H1 (cell line): ENCODE results near the gene CCNI2. TPM values are rescaled to one million over a fixed set of nuclear protein-coding genes. Genes with fewer than 3 reads are reported as not detected.

Experiments used
- CTCF ChIA-PET: fragments of 300-600 bp; sonication (Branson Sonifier 250); formaldehyde crosslinking; loops from one replicate; lab custom pipeline; 2021; ENCODE audit not compliant: partially characterized antibody; lab: Charles Lee
- POLR2A ChIA-PET: fragments of 300-600 bp; sonication (Branson Sonifier 250); formaldehyde crosslinking; loops from one replicate; lab custom pipeline; 2021; ENCODE audit warnings: inconsistent platforms; ENCODE audit not compliant: partially characterized antibody; lab: Charles Lee
- DNase-seq, 2 experiments: peaks; one replicate each; pipeline versions ENCODE4 v3.0.0 to v3.0.0-alpha.2; 2010 to 2022; ENCODE audit warnings: low spot score in 2 of 2, low read depth in 1 of 2, mixed read lengths in 1 of 2
- FAIRE-seq: peaks from 2 replicates; lab custom pipeline; 2011; peaks lifted over from hg19 to GRCh38; lab: Jason Lieb, UNC
- H2AFZ ChIP-seq: 2 replicates; pipeline ENCODE4 v1.8.1; 2012; ENCODE audit warnings: low read length, inconsistent platforms
- H2AK5ac ChIP-seq: 2 replicates; pipeline ENCODE4 v1.6.1; 2013; ENCODE audit warnings: low read depth, low read length
- H2BK120ac ChIP-seq: replicated peaks from 2 replicates; pipeline ENCODE3; 2013; ENCODE audit warnings: low read depth, low read length, inconsistent platforms
- H2BK12ac ChIP-seq: 2 replicates; pipeline ENCODE4 v1.6.1; 2013; ENCODE audit warnings: low read depth, low read length
- H2BK15ac ChIP-seq: 2 replicates; pipeline ENCODE4 v1.6.1; 2013; ENCODE audit warnings: low read length
- H2BK20ac ChIP-seq: 2 replicates; pipeline ENCODE4 v1.6.1; 2013; ENCODE audit warnings: low read length
- H2BK5ac ChIP-seq: 2 replicates; pipeline ENCODE4 v1.6.1; 2013; ENCODE audit warnings: low read depth, low read length
- H3K14ac ChIP-seq: 2 replicates; pipeline ENCODE4 v1.6.1; 2013; ENCODE audit warnings: inconsistent platforms; ENCODE audit not compliant: insufficient read length
- H3K18ac ChIP-seq: 2 replicates; pipeline ENCODE4 v1.6.1; 2013; ENCODE audit warnings: low read length; ENCODE audit errors: extremely low read depth
- H3K23ac ChIP-seq: 2 replicates; pipeline ENCODE4 v1.6.1; 2013; ENCODE audit warnings: inconsistent platforms; ENCODE audit not compliant: insufficient read length
- H3K23me2 ChIP-seq: 2 replicates; pipeline ENCODE4 v1.6.1; 2013; ENCODE audit warnings: low read depth, low read length
- H3K27ac ChIP-seq: 2 replicates; pipeline ENCODE4 v1.6.1; 2011; ENCODE audit warnings: low read depth, low read length, inconsistent platforms
- H3K27me3 ChIP-seq, 4 experiments: replicated peaks in 1 of 4; 1 replicate in 1 of 4; 2 replicates in 3 of 4; pipeline versions ENCODE4 v1.6.1 to v1.8.1; 2011 to 2013; ENCODE audit warnings: low read length in 3 of 4, mild to moderate bottlenecking in 3 of 4, inconsistent platforms in 2 of 4, mixed read lengths in 2 of 4, moderate library complexity in 1 of 4; ENCODE audit not compliant: control insufficient read depth in 3 of 4, insufficient read depth in 3 of 4; ENCODE audit errors: extremely low read depth in 1 of 4
- H3K36me3 ChIP-seq, 4 experiments: 2 replicates each; pipeline versions ENCODE4 v1.6.1 to v1.8.1; 2011 to 2013; ENCODE audit warnings: mild to moderate bottlenecking in 4 of 4, low read length in 3 of 4, moderate library complexity in 2 of 4, control low read depth in 1 of 4, inconsistent platforms in 1 of 4; ENCODE audit not compliant: insufficient read depth in 4 of 4, control insufficient read depth in 2 of 4
- H3K4ac ChIP-seq: replicated peaks from 2 replicates; pipeline ENCODE3; 2013; ENCODE audit warnings: low read length, low read depth, mixed read lengths, inconsistent platforms; ENCODE audit not compliant: insufficient read length
- H3K4me1 ChIP-seq, 4 experiments: replicated peaks in 1 of 4; 1 replicate in 1 of 4; 2 replicates in 3 of 4; pipeline versions ENCODE4 v1.6.1 to v1.8.1; 2011 to 2013; ENCODE audit warnings: low read length in 3 of 4, inconsistent platforms in 2 of 4, mixed read lengths in 1 of 4; ENCODE audit not compliant: insufficient read depth in 4 of 4, control insufficient read depth in 3 of 4
- H3K4me2 ChIP-seq, 2 experiments: 2 replicates each; pipeline versions ENCODE4 v1.6.1 to v1.8.1; 2011 to 2013; ENCODE audit warnings: low read depth in 2 of 2, low read length in 2 of 2, control low read depth in 1 of 2, inconsistent platforms in 1 of 2, mild to moderate bottlenecking in 1 of 2; ENCODE audit not compliant: insufficient read depth in 1 of 2
- H3K4me3 ChIP-seq, 4 experiments: fragments of 200-600, 300-600 bp in 1 of 4; sonication (generic), shearing (Covaris generic), sonication (Bioruptor Twin) in 1 of 4; 2 replicates each; pipeline versions ENCODE4 v1.5.1 to v1.8.1; 2011 to 2016; ENCODE audit warnings: low read length in 4 of 4, low read depth in 3 of 4, control low read depth in 2 of 4, inconsistent platforms in 2 of 4, mild to moderate bottlenecking in 2 of 4, mixed read lengths in 1 of 4, moderate library complexity in 1 of 4; ENCODE audit not compliant: insufficient read depth in 2 of 4; ENCODE audit errors: extremely low read depth in 1 of 4
- H3K56ac ChIP-seq: replicated peaks from 2 replicates; pipeline ENCODE3; 2013; ENCODE audit warnings: low read depth, mild to moderate bottlenecking, mixed read lengths, low read length, inconsistent platforms; ENCODE audit not compliant: insufficient read length
- H3K79me1 ChIP-seq: 2 replicates; pipeline ENCODE4 v1.6.1; 2013; ENCODE audit warnings: low read depth, low read length, control low read depth
- H3K79me2 ChIP-seq, 2 experiments: 2 replicates each; pipeline versions ENCODE4 v1.6.1 to v1.8.1; 2012 to 2013; ENCODE audit warnings: low read length in 2 of 2, mild to moderate bottlenecking in 2 of 2, inconsistent platforms in 1 of 2; ENCODE audit not compliant: insufficient read depth in 2 of 2, control insufficient read depth in 1 of 2
- H3K9ac ChIP-seq, 4 experiments: replicated peaks in 1 of 4; 1 replicate in 1 of 4; 2 replicates in 3 of 4; pipeline versions ENCODE4 v1.6.1 to v1.8.1; 2011 to 2013; ENCODE audit warnings: low read depth in 3 of 4, low read length in 3 of 4, control low read depth in 2 of 4, mild to moderate bottlenecking in 2 of 4, moderate library complexity in 2 of 4, inconsistent platforms in 1 of 4; ENCODE audit errors: extremely low read depth in 1 of 4
- H3K9me3 ChIP-seq, 2 experiments: 2 replicates each; pipeline versions ENCODE4 v1.6.1 to v1.8.1; 2012 to 2013; ENCODE audit warnings: mild to moderate bottlenecking in 2 of 2, moderate library complexity in 2 of 2, control low read depth in 1 of 2, inconsistent platforms in 1 of 2, low read depth in 1 of 2, low read length in 1 of 2, mixed read lengths in 1 of 2; ENCODE audit not compliant: insufficient read depth in 2 of 2
- H4K20me1 ChIP-seq, 2 experiments: replicated peaks in 1 of 2; 2 replicates each; pipeline versions ENCODE3 to v1.8.1; 2011 to 2013; ENCODE audit warnings: inconsistent platforms in 2 of 2, low read length in 2 of 2, mild to moderate bottlenecking in 1 of 2; ENCODE audit not compliant: insufficient read depth in 2 of 2, control insufficient read depth in 1 of 2
- H4K5ac ChIP-seq: 2 replicates; pipeline ENCODE4 v1.6.1; 2013; ENCODE audit warnings: low read length, low read depth, mixed read lengths, inconsistent platforms; ENCODE audit not compliant: insufficient read length
- H4K8ac ChIP-seq: 2 replicates; pipeline ENCODE4 v1.8.0; 2013; ENCODE audit warnings: mild to moderate bottlenecking, moderate library complexity, low read length, inconsistent platforms; ENCODE audit not compliant: insufficient read depth; ENCODE audit errors: extremely low read depth
- H4K91ac ChIP-seq: replicated peaks from 2 replicates; pipeline ENCODE3; 2013; ENCODE audit warnings: low read length, mixed read lengths, inconsistent platforms; ENCODE audit not compliant: insufficient read length
- ASH2L ChIP-seq: fragments of 200-600, 300-600 bp; sonication (generic); IDR thresholded peaks from one replicate; pipeline ENCODE4 v1.7.1; 2017; ENCODE audit warnings: low read length
- ATF2 ChIP-seq: IDR thresholded peaks from 2 replicates; pipeline ENCODE4 v1.6.1; 2012; ENCODE audit warnings: low read length, inconsistent platforms
- BRCA1 ChIP-seq: IDR thresholded peaks from 2 replicates; pipeline ENCODE4 v1.6.1; 2012; ENCODE audit warnings: low read depth, low read length, improper control_type of control experiment
- CTBP2 ChIP-seq: IDR thresholded peaks from 2 replicates; pipeline ENCODE4 v1.7.0; 2011; ENCODE audit warnings: borderline replicate concordance, mild to moderate bottlenecking, moderate library complexity, mixed read lengths, low read length; ENCODE audit not compliant: insufficient read depth, insufficient read length
- HDAC6 ChIP-seq: IDR thresholded peaks from one replicate; pipeline ENCODE4 v1.7.1; 2012; ENCODE audit warnings: low read depth, mild to moderate bottlenecking, inconsistent platforms, low read length, moderate library complexity
- KDM5A ChIP-seq: fragments of 200-600 bp; IDR thresholded peaks from 2 replicates; pipeline ENCODE4 v1.7.1; 2012; ENCODE audit warnings: mild to moderate bottlenecking, low read length, inconsistent platforms, mixed read lengths
- SUZ12 ChIP-seq: fragments of 200-600 bp; sonication (generic); IDR thresholded peaks from 2 replicates; pipeline ENCODE4 v1.6.1; 2012; ENCODE audit warnings: mild to moderate bottlenecking, inconsistent platforms, low read length, moderate library complexity, mixed read lengths
- TAF1 ChIP-seq: IDR thresholded peaks from 2 replicates; pipeline ENCODE4 v1.6.1; 2011; ENCODE audit warnings: mild to moderate bottlenecking, low read depth, low read length
- USF2 ChIP-seq: IDR thresholded peaks from 2 replicates; pipeline ENCODE4 v1.6.1; 2011; ENCODE audit warnings: low read length, improper control_type of control experiment
- WGBS, 2 experiments: shearing (Covaris generic) in 1 of 2; methylation state at CpG; one replicate each; pipeline versions ENCODE4 v1.1.6 to v1.1.7; 2013 to 2015; ENCODE audit warnings: low lambda C conversion rate in 2 of 2, mixed read lengths in 2 of 2, inconsistent platforms in 1 of 2, low coverage in 1 of 2, missing lambda C conversion rate in 1 of 2; ENCODE audit not compliant: insufficient replicate concordance in 2 of 2, insufficient coverage in 1 of 2, insufficient read length in 1 of 2; ENCODE audit errors: extremely low coverage in 1 of 2, missing lambda C conversion rate in 1 of 2; 5-methylcytosine and 5-hydroxymethylcytosine counted together
- polyA plus RNA-seq, 7 experiments: library from polyadenylated mRNA; depleted of rRNA in 3 of 7; stranded (reverse) in 5 of 7; unstranded in 2 of 7; fragments of >200 nt in 5 of 7; fragments of 200-250 nt in 2 of 7; gene quantifications; 1 replicate in 5 of 7; 2 replicates in 1 of 7; 4 replicates in 1 of 7; pipeline versions ENCODE4 v1.2.1 to v1.2.3, GENCODE V29; 2011 to 2013; ENCODE audit warnings: missing spikeins in 2 of 7, mixed read lengths in 2 of 7
- total RNA-seq: library from RNA; stranded (reverse); fragmentation: NEBNext Ultra II Directional; extraction: Animal tissue kit (Norgen Biotek cat#: 25700); gene quantifications from 2 replicates; pipeline ENCODE4 v1.2.1, GENCODE V29; 2021

Gene CCNI2
- total and polyA plus RNA-seq, 2 of the 8 experiments (the other 6 are each of a cell fraction or from before 2014, with no cell fraction given), result 1.3 to 1.4 TPM

- H3K27me3 ChIP-seq, result no peaks in the 10 kb centered on the region
- no peak overlapping the region for H2BK5ac ChIP-seq
- H2AFZ ChIP-seq, result no peak overlapping the region
- no peaks in the 10 kb centered on the region for H3K9me3 ChIP-seq
- H4K8ac ChIP-seq, result no peak overlapping the region
- H3K4ac ChIP-seq, result no peak overlapping the region
- no peak overlapping the region for H3K18ac ChIP-seq
- no peaks in the 10 kb centered on the region for H3K79me1 ChIP-seq
- no peaks in the 10 kb centered on the region; a peak in 1 of 7 replicates for H3K4me1 ChIP-seq
- no peak overlapping the region for H2AK5ac ChIP-seq
- no peak overlapping the region for H3K9ac ChIP-seq
- H2BK120ac ChIP-seq, result no peak overlapping the region
- no peak overlapping the region for H2BK12ac ChIP-seq
- H2BK20ac ChIP-seq, result no peak overlapping the region
- H4K91ac ChIP-seq, result no peak overlapping the region
- H3K36me3 ChIP-seq, result no peaks in the 10 kb centered on the region
- no peak overlapping the region for H3K14ac ChIP-seq
- ChIA-PET POLR2A (interaction anchor here (0.9 kb wide), 1 partner anchor 26 kb away, joined by 3 read pairs; no protein-coding TSS in a partner anchor), CTCF (interaction anchor here (0.7 to 1.7 kb wide), 2 partner anchors 13 to 38 kb away, joined by 3 to 7 read pairs; no protein-coding TSS in a partner anchor)
- H3K23ac ChIP-seq, result no peak overlapping the region
- DNase-seq (peak in 1 of 2 experiments; percentile 32), FAIRE-seq (no peak)
- 86% methylated on average over 8 of the region's 8 CpGs; no CpG with 5 or more reads in 1 of the 2 experiments for WGBS, 2 experiments
- H3K4me3 ChIP-seq, result no peak overlapping the region
- H3K79me2 ChIP-seq, result no peaks in the 10 kb centered on the region
- no peak overlapping the region for H4K5ac ChIP-seq
- H3K56ac ChIP-seq, result no peak overlapping the region
- H2BK15ac ChIP-seq, result no peak overlapping the region
- H3K4me2 ChIP-seq, result no peak overlapping the region
- no peaks in the 10 kb centered on the region for H4K20me1 ChIP-seq
- no peak overlapping the region for H3K27ac ChIP-seq
- no peaks in the 10 kb centered on the region for H3K23me2 ChIP-seq
- no peak for TF ChIP-seq USF2
- TF ChIP-seq SUZ12, result no peak
- TF ChIP-seq KDM5A, result no peak
- no peak for TF ChIP-seq ATF2
- no peak for TF ChIP-seq ASH2L
- TF ChIP-seq HDAC6, result no peak
- no peak for TF ChIP-seq TAF1
- no peak for TF ChIP-seq BRCA1
- TF ChIP-seq CTBP2, result no peak
Observed at GRCh38 chr5:132788990-132789886, 42.0 kb downstream of the CCNI2 start.
